ENCODE measurements around the gene SLC37A1. TPM values are rescaled to one million over a fixed set of nuclear protein-coding genes. Genes with fewer than 3 reads are reported as not detected.

The SLC37A1 gene
- total and polyA plus RNA-seq, 4 donors = 2.0 to 7.2 (median 4.3) TPM

- Histone ChIP-seq H3K9ac (ENCODE audit: low read depth in 1 of 2, low read length in 2 of 2) (no peak overlapping the region), H3K27ac (ENCODE audit: low read depth in 1 of 2, low read length in 2 of 2) (no peak overlapping the region), H3K4me1 (ENCODE audit: control insufficient read depth in 4 of 4, insufficient read depth in 4 of 4, low read length in 3 of 4) (no peaks in the 10 kb centered on the region), H3K27me3 (ENCODE audit: control insufficient read depth in 4 of 4, insufficient read depth in 4 of 4, low read length in 3 of 4) (no peaks in the 10 kb centered on the region), H3K4me3 (ENCODE audit: low read depth in 1 of 3, low read length in 3 of 3) (no peak overlapping the region), H3K9me3 (ENCODE audit: control insufficient read depth in 4 of 4, low read length in 3 of 4) (no peaks in the 10 kb centered on the region), H3K36me3 (ENCODE audit: control insufficient read depth in 4 of 4, insufficient read depth in 3 of 4, low read depth in 1 of 4, low read length in 3 of 4) (no peaks in the 10 kb centered on the region)
- no peak for DNase-seq (ENCODE audit: low spot score)
- no peak for TF ChIP-seq EGR1 (IDR thresholded peaks at IDR 0.05; ENCODE audit: low read depth in 2 of 2)
- no peak for TF ChIP-seq GABPA (IDR thresholded peaks at IDR 0.05 in 1 of 2, conservative IDR thresholded peaks at IDR 0.05 in 1 of 2)
- TF ChIP-seq NR2F2 (IDR thresholded peaks at IDR 0.05) = no peak
- no peak for TF ChIP-seq TAF1 (conservative IDR thresholded peaks at IDR 0.05)
- no peak for TF ChIP-seq FOXA2 (IDR thresholded peaks at IDR 0.05)
- TF ChIP-seq FOXA1 (IDR thresholded peaks at IDR 0.05) = no peak
- TF ChIP-seq HNF4A (conservative IDR thresholded peaks at IDR 0.05) = no peak
- no peak for TF ChIP-seq JUND (IDR thresholded peaks at IDR 0.05)
- TF ChIP-seq ZBTB33 (IDR thresholded peaks at IDR 0.05) = no peak
- no peak for TF ChIP-seq SP1 (IDR thresholded peaks at IDR 0.05)
- TF ChIP-seq RAD21 (IDR thresholded peaks at IDR 0.05) = no peak
- no peak for TF ChIP-seq ATF3 (IDR thresholded peaks at IDR 0.05)
- no peak for TF ChIP-seq REST (IDR thresholded peaks at IDR 0.05)
- TF ChIP-seq CTCF (IDR thresholded peaks at IDR 0.05; ENCODE audit: low read depth, low read length, missing input control) = no peak
- TF ChIP-seq MAX (IDR thresholded peaks at IDR 0.05) = no peak
- 93% methylated on average over 11 of the region's 11 CpGs for WGBS
Measured at GRCh38 chr21:42584296-42584641, 70.6 kb downstream of the SLC37A1 start.

GRCh38 chr21:42585881-42586280 lies 72.2 kb downstream of the SLC37A1 start:
- WGBS = 75% methylated on average over 10 of the region's 10 CpGs
- no peaks in the 10 kb centered on the region for H3K9me3 ChIP-seq (ENCODE audit: control insufficient read depth in 4 of 4, low read length in 3 of 4)
- no peak overlapping the region for H3K9ac ChIP-seq (ENCODE audit: low read depth in 1 of 2, low read length in 2 of 2)
- TF ChIP-seq GABPA (IDR thresholded peaks at IDR 0.05 in 1 of 2, conservative IDR thresholded peaks at IDR 0.05 in 1 of 2) = no peak
- TF ChIP-seq EGR1 (IDR thresholded peaks at IDR 0.05; ENCODE audit: low read depth in 2 of 2) = no peak
- no peak for TF ChIP-seq HNF4A (conservative IDR thresholded peaks at IDR 0.05)
- no peak for TF ChIP-seq MAX (IDR thresholded peaks at IDR 0.05)
- no peak for TF ChIP-seq REST (IDR thresholded peaks at IDR 0.05)
- no peak for TF ChIP-seq ATF3 (IDR thresholded peaks at IDR 0.05)
- no peak for TF ChIP-seq TAF1 (conservative IDR thresholded peaks at IDR 0.05)
- no peak for TF ChIP-seq SP1 (IDR thresholded peaks at IDR 0.05)
- no peak for TF ChIP-seq CTCF (IDR thresholded peaks at IDR 0.05; ENCODE audit: low read depth, low read length, missing input control)
- no peak for TF ChIP-seq HNF4G (IDR thresholded peaks at IDR 0.05)
- TF ChIP-seq RAD21 (IDR thresholded peaks at IDR 0.05) = no peak
- TF ChIP-seq FOXA2 (IDR thresholded peaks at IDR 0.05) = no peak
- no peak for TF ChIP-seq NR2F2 (IDR thresholded peaks at IDR 0.05)
- no peak for TF ChIP-seq FOXA1 (IDR thresholded peaks at IDR 0.05)
- TF ChIP-seq JUND (IDR thresholded peaks at IDR 0.05) = no peak
- no peak overlapping the region for H3K4me3 ChIP-seq (ENCODE audit: low read depth in 1 of 3, low read length in 3 of 3)
- H3K27me3 ChIP-seq (ENCODE audit: control insufficient read depth in 4 of 4, insufficient read depth in 4 of 4, low read length in 3 of 4) = no peaks in the 10 kb centered on the region
- H3K27ac ChIP-seq (ENCODE audit: low read depth in 1 of 2, low read length in 2 of 2) = no peak overlapping the region
- no peaks in the 10 kb centered on the region for H3K4me1 ChIP-seq (ENCODE audit: control insufficient read depth in 4 of 4, insufficient read depth in 4 of 4, low read length in 3 of 4)
- no peaks in the 10 kb centered on the region for H3K36me3 ChIP-seq (ENCODE audit: control insufficient read depth in 4 of 4, insufficient read depth in 3 of 4, low read depth in 1 of 4, low read length in 3 of 4)
- no peak for DNase-seq (ENCODE audit: low spot score)

Measured in liver (tissue), 9 donors.